Activated T-cell treated with anti-CD3 and anti-CD28 coated beads, Interleukin-2, amount 50 U/mL, for 4 hours (primary cell): ENCODE measurements around the gene AGBL1. TPM values are rescaled to one million over a fixed set of nuclear protein-coding genes. Genes with fewer than 3 reads are reported as not detected.

Source experiments
- ATAC-seq, 2 donors: fragments of 200-7000 bp; cut with Tn5 transposase; one replicate each; pipeline ENCODE4 v1.10.0; 2021
- DNase-seq: peaks from one replicate; pipeline ENCODE4 v3.0.0-alpha.2; 2020
- H3K27me3 Mint-ChIP-seq: one replicate; pipeline ENCODE4 v1.8.0; 2021; ENCODE audit warnings: low read depth, mixed read lengths
- H3K36me3 Mint-ChIP-seq: one replicate; pipeline ENCODE4 v1.8.0; 2022; ENCODE audit warnings: mixed read lengths; ENCODE audit not compliant: insufficient read depth
- H3K4me1 Mint-ChIP-seq: one replicate; pipeline ENCODE4 v1.8.0; 2021; ENCODE audit warnings: low read depth, mixed read lengths
- H3K4me3 Mint-ChIP-seq: one replicate; pipeline ENCODE4 v1.8.0; 2021; ENCODE audit warnings: mild to moderate bottlenecking, moderate library complexity, mixed read lengths
- H3K9me3 Mint-ChIP-seq: one replicate; pipeline ENCODE4 v1.8.0; 2021; ENCODE audit warnings: mixed read lengths
- total RNA-seq, 3 donors: library from RNA; stranded (reverse); gene quantifications; one replicate each; pipeline ENCODE4 v1.2.1, GENCODE V29; 2021

The AGBL1 gene
- total RNA-seq, 3 donors from 2014 or later = 0.05 TPM; not detected in 2

DNA sequence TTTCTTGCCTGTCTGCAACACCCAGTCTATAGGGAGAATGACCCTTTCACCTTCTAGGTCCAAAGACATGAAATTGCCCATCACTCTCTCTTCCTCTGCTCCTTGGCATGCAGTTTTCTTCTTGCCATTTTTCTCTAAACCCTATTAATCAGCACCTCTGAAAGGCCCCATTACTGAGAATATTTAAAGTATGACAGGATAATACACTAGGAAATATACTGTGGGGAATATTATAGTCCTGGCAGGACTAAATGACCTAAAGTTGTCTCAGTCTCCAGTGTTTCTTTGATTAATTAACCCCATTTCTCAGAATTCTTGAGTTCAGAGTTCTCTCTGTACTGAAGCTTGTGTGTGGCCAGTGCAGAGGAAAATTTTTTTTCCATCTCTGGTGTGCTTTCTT lies 730.7 kb downstream of the AGBL1 start:
- DNase-seq = no peak
- Mint-ChIP-seq H3K36me3 (no peaks in the 10 kb centered on the region), H3K4me1 (no peaks in the 10 kb centered on the region), H3K27me3 (peaks cover 2% of the 10 kb centered on the region), H3K4me3 (no peak overlapping the region), H3K9me3 (no peaks in the 10 kb centered on the region)
- ATAC-seq = no peak

DNA sequence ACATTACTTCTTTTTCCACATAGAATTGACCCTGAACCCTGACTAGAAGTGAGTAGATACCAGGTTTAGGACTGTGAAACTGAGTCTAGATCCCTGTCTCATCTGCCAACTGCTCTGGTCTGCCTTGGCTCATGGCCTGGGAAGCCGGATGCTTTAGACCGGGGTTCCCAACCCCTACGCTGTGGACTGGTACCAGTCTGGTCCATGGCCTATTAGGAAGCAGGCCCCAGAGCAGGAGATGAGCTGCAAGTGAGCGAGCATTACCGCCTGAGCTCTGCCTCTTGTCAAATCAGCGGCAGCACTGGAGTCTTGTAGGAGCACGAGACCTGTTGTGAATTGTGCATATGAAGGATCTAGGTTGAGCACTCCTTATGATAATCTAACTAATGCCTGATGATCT lies 734.2 kb downstream of the AGBL1 start:
- DNase-seq (no peak), ATAC-seq (no peak)
- no peaks in the 10 kb centered on the region for H3K27me3 Mint-ChIP-seq
- no peak overlapping the region for H3K4me3 Mint-ChIP-seq
- no peaks in the 10 kb centered on the region for H3K36me3 Mint-ChIP-seq
- H3K9me3 Mint-ChIP-seq = no peaks in the 10 kb centered on the region
- no peaks in the 10 kb centered on the region for H3K4me1 Mint-ChIP-seq

DNA sequence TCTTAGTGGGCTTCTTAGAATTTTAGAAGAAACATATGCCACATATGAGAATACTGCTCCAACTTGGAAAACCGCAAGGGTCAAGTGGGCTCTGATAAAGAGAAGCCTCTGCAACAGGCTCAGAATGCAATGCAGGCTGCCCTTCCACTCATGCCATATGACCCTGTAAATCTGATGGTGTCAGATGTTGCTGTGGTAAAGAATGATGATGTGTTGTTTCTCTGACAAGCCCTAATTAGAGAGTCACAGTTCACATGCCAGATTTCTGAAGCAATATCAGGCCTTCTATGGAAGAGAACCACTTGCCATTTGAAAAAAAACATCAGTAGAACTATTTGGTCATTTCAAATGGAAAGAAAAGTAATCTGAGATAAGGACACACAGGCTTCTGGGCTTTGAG lies 749.6 kb downstream of the AGBL1 start:
- Mint-ChIP-seq H3K27me3 (no peaks in the 10 kb centered on the region), H3K9me3 (no peaks in the 10 kb centered on the region)

DNA sequence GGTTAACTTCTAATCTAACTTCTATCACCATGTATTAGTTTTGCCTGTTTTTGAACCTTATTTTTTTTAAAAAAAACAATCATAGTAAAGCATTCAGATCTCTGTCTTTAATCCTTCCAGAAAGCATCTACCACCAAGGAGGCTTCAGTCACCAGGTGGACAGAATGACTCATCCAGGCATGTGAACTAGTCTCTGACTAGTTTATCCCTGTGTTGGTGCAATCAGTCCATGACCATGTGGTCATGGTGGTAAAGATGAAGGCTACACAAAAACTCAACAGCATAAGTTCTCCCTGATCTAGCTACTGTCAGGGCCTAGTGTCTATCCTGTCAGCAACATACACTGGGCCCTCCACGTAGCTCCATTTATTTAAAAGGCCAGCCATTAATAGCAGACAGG lies 750.6 kb downstream of the AGBL1 start:
- Mint-ChIP-seq H3K9me3 (no peaks in the 10 kb centered on the region), H3K4me1 (no peaks in the 10 kb centered on the region), H3K4me3 (no peak overlapping the region), H3K27me3 (no peaks in the 10 kb centered on the region), H3K36me3 (no peaks in the 10 kb centered on the region)
- DNase-seq = no peak
- ATAC-seq = no peak

More for the DNA sequence above, 749.6 kb downstream of the AGBL1 start:
- Mint-ChIP-seq H3K4me3 (no peak overlapping the region), H3K4me1 (no peaks in the 10 kb centered on the region), H3K36me3 (no peaks in the 10 kb centered on the region)
- DNase-seq = no peak
- ATAC-seq = no peak

DNA sequence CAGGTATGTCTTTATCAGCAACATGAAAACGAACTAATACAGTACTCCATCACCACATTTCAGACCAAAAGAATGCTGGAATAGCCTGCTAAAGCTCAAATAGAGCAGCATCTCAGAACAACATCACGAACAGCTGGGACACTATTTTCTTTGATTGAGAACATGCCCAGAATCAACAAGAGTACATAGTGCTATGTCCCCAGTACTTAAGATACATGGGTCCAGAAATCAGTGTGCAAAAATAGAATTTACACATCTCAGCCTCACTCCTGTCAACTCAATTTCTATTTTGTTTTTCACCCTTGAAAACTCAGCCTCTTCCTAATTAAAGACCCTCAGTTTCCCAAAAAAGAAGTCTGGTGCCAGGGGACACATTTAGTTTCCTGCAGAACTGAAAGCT lies 753.9 kb downstream of the AGBL1 start:
- H3K4me3 Mint-ChIP-seq = no peak overlapping the region
- H3K9me3 Mint-ChIP-seq = no peaks in the 10 kb centered on the region
- no peaks in the 10 kb centered on the region for H3K4me1 Mint-ChIP-seq
- H3K27me3 Mint-ChIP-seq = no peaks in the 10 kb centered on the region
- DNase-seq (no peak), ATAC-seq (no peak)
- no peaks in the 10 kb centered on the region for H3K36me3 Mint-ChIP-seq

DNA sequence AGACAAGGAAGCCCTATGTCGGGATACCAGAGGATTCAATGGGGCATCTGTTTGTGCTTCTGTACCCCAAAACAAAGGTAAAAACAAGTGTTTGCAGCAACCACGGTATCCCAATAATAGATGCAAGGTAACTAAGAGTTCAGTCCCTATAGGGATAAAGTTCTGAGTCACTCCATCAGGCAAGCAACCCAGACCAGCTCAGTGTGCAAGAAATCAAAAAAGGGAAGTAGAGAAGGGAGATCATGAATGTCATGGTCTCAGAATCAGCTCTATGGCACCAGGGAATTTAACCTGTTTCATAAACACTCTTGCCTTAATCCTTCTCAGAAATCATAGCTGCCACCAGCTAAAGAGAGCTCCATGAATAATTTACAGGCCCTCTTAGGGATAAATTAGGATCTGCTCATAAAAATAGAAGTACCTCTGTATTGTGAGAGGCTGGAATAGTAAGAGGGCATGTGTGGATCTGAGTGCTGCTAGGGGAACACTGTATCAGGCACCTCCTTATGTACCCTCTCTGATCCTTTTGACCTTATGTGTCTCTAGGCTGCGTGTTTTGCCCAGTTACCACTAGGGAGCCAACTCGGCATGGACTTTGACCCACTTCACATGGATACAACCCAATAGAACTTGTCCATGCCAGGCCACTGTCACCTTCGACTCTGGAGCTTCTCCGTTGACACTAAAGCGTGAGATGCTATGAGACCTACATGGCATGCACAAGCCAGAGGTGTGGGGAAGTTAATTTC lies 754.6 kb downstream of the AGBL1 start:
- H3K36me3 Mint-ChIP-seq = no peaks in the 10 kb centered on the region
- H3K4me1 Mint-ChIP-seq = no peaks in the 10 kb centered on the region
- no peak for ATAC-seq
- DNase-seq = no peak
- no peak overlapping the region for H3K4me3 Mint-ChIP-seq
- no peaks in the 10 kb centered on the region for H3K27me3 Mint-ChIP-seq
- H3K9me3 Mint-ChIP-seq = no peaks in the 10 kb centered on the region

DNA sequence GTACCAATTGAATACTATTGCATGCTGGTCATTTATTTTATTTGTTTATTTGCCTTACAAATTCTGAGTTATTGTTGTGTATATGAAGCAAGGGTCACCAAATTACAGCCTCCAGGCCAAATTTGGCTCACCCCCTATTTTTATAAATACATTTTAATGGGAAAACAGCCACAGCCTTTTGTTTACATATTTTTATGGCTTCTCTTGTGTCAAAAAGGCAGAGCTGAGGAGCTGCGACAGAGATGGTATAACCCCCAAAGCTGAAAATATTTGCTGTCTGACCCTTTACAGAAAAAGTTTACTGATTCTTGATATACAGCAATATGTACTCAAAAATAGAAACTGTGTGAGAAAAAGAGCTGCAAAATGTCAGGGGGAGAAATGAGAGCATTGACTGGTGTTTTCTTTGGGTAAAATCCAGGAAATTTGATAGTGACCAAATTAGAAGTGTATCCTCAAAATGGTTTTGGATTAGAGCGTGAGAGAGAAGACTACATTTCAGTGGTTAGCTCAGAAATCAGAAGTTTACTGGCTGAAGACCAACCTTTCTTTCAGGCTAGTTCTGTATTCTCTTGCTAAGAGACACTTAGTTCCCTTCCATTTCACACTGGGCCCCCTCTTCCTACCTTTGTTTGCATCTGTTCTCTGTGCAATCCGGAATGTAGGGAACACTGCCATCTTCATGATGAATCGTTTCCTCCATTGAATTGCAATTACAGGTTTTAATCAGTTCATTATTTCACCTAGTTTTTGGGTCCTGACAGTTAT lies 757.8 kb downstream of the AGBL1 start:
- Mint-ChIP-seq H3K4me1 (no peaks in the 10 kb centered on the region), H3K27me3 (no peaks in the 10 kb centered on the region), H3K4me3 (no peak overlapping the region), H3K9me3 (no peaks in the 10 kb centered on the region), H3K36me3 (no peaks in the 10 kb centered on the region)
- DNase-seq = no peak
- ATAC-seq = no peak

DNA sequence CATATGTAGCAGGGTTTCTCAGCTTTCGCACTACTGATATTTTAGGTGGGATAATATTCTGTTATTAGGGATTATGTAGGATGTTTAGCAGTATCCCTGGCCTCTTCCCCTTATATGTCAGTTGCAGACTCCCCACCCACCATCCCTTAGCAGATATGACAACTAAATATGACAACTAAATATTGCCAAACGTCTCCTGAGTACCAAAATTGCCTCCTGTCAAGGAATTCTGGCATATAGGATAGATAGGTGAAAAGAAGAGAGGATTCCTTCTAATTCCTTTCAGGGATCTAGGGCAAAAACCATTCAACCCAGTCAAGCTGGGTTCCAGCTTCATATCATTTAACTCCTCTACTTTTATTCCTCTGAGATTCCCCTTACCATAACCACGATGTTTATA lies 759.8 kb downstream of the AGBL1 start:
- Mint-ChIP-seq H3K27me3 (no peaks in the 10 kb centered on the region), H3K36me3 (no peaks in the 10 kb centered on the region), H3K9me3 (no peaks in the 10 kb centered on the region), H3K4me3 (no peak overlapping the region), H3K4me1 (no peaks in the 10 kb centered on the region)
- DNase-seq (no peak), ATAC-seq (no peak)

DNA sequence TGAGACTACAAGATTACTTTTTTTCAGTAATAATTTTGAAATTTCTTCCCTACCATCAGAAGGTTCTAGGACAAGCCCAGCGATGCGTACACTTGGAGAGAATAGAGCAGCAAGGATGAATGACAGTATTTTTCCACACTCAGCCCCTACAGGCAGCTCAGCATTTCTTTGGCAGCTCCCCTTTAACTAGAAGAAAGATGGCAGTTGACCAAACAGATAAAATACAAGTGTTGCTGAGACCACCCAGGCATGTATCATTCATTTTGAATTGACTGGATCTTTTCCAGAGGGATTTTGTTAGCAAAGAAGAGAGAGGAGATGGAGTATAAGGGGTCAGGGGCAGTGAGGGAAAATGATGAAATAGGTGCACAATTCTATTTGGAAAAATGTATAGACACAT lies 761.3 kb downstream of the AGBL1 start:
- Mint-ChIP-seq H3K4me1 (no peaks in the 10 kb centered on the region), H3K36me3 (no peaks in the 10 kb centered on the region), H3K4me3 (no peak overlapping the region), H3K27me3 (peaks cover under 1% of the 10 kb centered on the region), H3K9me3 (no peaks in the 10 kb centered on the region)
- no peak for ATAC-seq
- DNase-seq = no peak

DNA sequence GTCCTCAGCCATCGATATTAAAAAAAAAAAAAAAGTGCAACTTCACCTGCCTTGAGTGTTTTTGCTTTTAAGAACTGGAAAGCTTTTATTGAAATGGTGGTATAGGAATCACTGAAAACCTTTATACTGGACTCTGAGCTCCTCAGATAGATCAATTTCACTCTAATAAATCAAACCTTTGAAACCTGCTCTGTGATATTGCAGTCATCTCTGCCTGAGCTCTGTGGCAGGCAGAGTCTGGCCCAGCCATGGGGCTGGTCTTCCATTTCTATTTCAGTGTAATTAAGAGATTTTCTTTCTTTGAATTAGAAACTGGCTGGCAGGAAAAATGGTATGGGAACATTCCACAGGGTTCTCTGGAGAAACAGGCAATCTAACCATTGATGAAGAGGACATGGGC lies 762.5 kb downstream of the AGBL1 start:
- DNase-seq (no peak), ATAC-seq (no peak)
- peaks cover 4% of the 10 kb centered on the region for H3K27me3 Mint-ChIP-seq
- H3K4me3 Mint-ChIP-seq = no peak overlapping the region
- H3K36me3 Mint-ChIP-seq = no peaks in the 10 kb centered on the region
- no peaks in the 10 kb centered on the region for H3K4me1 Mint-ChIP-seq
- H3K9me3 Mint-ChIP-seq = peaks cover under 1% of the 10 kb centered on the region

DNA sequence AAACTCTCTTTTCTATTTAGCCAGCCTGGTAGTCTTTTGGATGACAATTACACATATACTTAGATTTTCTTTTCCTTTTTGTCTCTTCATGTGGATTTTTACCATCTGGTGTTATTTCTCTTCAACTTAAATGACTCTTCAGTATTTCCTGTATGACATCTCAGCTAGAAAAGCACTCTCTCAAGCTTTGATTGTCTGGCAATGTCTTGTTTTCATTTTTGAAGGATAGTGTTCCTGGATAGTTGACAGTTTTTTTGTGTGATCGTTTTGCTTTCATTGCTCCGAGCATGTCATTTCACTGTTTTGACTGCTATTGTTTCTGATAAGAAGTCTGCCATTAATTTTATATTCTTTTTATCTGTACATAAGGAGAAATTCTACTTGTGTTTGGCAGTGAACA lies 766.4 kb downstream of the AGBL1 start:
- DNase-seq (no peak), ATAC-seq (no peak)
- H3K36me3 Mint-ChIP-seq = no peaks in the 10 kb centered on the region
- H3K27me3 Mint-ChIP-seq = peaks cover 8% of the 10 kb centered on the region
- peaks cover 4% of the 10 kb centered on the region for H3K9me3 Mint-ChIP-seq
- no peak overlapping the region for H3K4me3 Mint-ChIP-seq
- H3K4me1 Mint-ChIP-seq = no peaks in the 10 kb centered on the region

DNA sequence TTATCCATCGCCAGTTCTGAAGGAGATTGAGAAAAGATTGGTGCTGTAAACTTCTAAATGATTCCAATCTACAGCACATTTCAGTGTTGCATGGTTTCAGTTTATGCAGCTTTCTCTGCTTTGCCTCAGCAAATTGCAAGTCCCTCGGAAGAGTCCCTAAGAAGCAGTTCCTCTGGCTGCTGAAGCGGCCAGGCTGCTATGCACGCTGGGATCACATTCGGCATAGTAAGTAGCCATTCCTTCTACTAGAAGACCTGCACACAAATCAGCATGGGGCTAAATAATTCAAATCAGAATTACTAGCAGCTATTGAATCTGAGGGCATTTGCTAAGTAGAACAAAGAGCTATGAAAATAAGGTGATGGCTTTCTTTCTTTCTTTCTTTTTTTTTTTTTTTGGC lies 769.5 kb downstream of the AGBL1 start:
- H3K4me3 Mint-ChIP-seq = no peak overlapping the region
- peaks cover 8% of the 10 kb centered on the region for H3K27me3 Mint-ChIP-seq
- no peak for ATAC-seq
- peaks cover 4% of the 10 kb centered on the region for H3K9me3 Mint-ChIP-seq
- H3K36me3 Mint-ChIP-seq = no peaks in the 10 kb centered on the region
- DNase-seq = no peak
- H3K4me1 Mint-ChIP-seq = no peaks in the 10 kb centered on the region

DNA sequence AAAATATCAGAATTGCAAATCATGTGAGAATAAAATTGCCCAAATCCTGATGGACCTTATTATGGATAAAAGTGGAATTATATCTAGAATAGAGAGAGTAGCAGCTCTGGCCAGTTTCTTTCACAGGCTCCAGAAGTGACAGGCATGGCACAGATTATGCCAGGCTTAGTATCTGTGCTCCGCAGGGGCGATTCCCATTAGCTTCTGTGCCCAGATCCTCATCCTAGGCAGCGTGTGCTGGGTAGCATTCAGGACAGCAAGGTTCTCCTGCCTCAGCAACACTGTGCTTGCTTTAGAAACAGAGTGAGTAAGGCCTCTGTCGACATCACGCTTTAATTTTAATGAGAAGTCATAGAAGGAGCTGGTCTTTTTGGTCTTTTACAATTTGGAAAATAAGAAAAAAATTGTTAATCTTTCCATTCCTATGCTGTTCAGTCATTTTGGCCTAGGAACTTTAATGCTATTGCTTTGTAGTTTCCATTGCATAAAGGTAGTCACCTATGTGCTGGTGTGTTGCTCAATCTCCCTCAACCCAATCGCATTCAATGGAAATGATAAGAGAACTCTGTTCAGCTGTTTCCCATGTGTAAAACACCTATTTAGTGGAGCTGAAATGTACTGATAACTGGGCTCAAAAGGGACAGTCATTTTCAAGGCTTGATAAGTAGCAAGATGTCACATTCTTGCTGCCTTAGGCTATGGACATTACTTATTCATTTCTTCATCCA lies 770.1 kb downstream of the AGBL1 start:
- H3K36me3 Mint-ChIP-seq = no peaks in the 10 kb centered on the region
- peaks cover 4% of the 10 kb centered on the region for H3K9me3 Mint-ChIP-seq
- no peak overlapping the region for H3K4me3 Mint-ChIP-seq
- no peak for DNase-seq
- peaks cover 8% of the 10 kb centered on the region for H3K27me3 Mint-ChIP-seq
- H3K4me1 Mint-ChIP-seq = no peaks in the 10 kb centered on the region
- no peak for ATAC-seq

DNA sequence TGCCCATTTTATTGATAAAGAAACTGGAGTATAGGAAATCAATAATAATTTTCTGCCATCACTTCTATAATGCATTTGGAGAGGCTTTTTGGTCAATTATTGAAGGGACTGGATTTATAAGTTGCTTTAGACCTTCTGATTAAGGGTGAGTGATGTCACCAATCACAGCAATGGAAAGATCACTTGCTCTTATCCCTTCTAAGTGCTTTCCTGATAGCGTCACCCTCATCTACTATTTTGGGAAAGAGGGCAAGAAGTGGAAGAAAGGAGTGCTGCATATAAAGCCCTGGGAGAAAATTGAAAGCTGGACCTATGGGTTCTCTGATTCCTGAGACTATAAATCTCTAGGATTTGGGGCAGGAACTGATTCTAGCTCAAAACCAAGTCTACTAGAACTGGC lies 771.3 kb downstream of the AGBL1 start:
- Mint-ChIP-seq H3K27me3 (peaks cover 7% of the 10 kb centered on the region), H3K4me1 (no peaks in the 10 kb centered on the region), H3K36me3 (no peaks in the 10 kb centered on the region), H3K4me3 (no peak overlapping the region), H3K9me3 (peaks cover 4% of the 10 kb centered on the region)
- DNase-seq = no peak
- no peak for ATAC-seq

DNA sequence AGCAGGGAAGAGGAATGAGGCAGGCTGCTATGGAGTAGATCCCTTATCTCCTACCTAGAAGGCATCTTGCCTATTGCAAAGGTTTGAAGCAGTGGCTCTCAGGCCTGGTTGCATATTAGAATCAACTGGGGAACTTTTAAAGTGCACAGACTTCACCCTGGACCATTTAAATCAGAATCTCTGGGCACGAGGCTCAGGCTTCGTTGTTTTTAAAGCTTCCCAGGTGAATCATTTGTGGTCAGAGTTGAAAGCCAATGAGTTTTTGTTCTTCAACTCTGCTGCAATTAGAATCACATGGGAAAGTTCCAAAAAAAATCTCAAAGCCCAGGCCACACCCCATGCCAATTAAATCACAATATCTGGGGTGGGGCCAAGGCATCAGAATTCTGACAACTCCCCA lies 773.1 kb downstream of the AGBL1 start:
- Mint-ChIP-seq H3K36me3 (no peaks in the 10 kb centered on the region), H3K9me3 (no peaks in the 10 kb centered on the region), H3K4me1 (no peaks in the 10 kb centered on the region), H3K4me3 (no peak overlapping the region), H3K27me3 (peaks cover 6% of the 10 kb centered on the region)
- no peak for ATAC-seq
- no peak for DNase-seq
